Calu3 (cell line): Measurements from ENCODE around the gene PRPH. TPM values are rescaled to one million over a fixed set of nuclear protein-coding genes. Genes with fewer than 3 reads are reported as not detected.

Experiments used
- BruUV-seq: library from RNA; stranded (reverse); fragments of 400-500 nt; replicated peaks from 2 replicates; lab custom pipeline; 2021; lab: Mats Ljungman, UMichigan
- CTCF ChIA-PET: fragments of 300-600 bp; sonication (Branson Sonifier 250); formaldehyde crosslinking; loops from one replicate; lab custom pipeline; 2022; ENCODE audit warnings: antibody characterized with exemption; lab: Charles Lee
- DNase-seq: peaks from one replicate; pipeline ENCODE4 v3.0.0; 2022
- H3K27ac Mint-ChIP-seq: one replicate; pipeline ENCODE4 v1.8.0; 2022; ENCODE audit warnings: mixed read lengths; ENCODE audit not compliant: unreplicated experiment
- H3K27me3 Mint-ChIP-seq: one replicate; pipeline ENCODE4 v1.8.0; 2022; ENCODE audit warnings: mixed read lengths; ENCODE audit not compliant: unreplicated experiment
- H3K36me3 Mint-ChIP-seq: one replicate; pipeline ENCODE4 v1.8.0; 2022; ENCODE audit warnings: mild to moderate bottlenecking, moderate library complexity, mixed read lengths; ENCODE audit not compliant: insufficient read depth, unreplicated experiment
- H3K4me1 Mint-ChIP-seq: one replicate; pipeline ENCODE4 v1.8.0; 2022; ENCODE audit warnings: mild to moderate bottlenecking, low read depth, mixed read lengths; ENCODE audit not compliant: unreplicated experiment
- H3K4me3 Mint-ChIP-seq: one replicate; pipeline ENCODE4 v1.8.0; 2022; ENCODE audit warnings: mild to moderate bottlenecking, low read depth, moderate library complexity, mixed read lengths; ENCODE audit not compliant: unreplicated experiment
- H3K9me3 Mint-ChIP-seq: one replicate; pipeline ENCODE4 v1.8.0; 2022; ENCODE audit warnings: low read depth, mixed read lengths; ENCODE audit not compliant: unreplicated experiment
- CTCF ChIP-seq: fragments of 200-600 bp; IDR thresholded peaks from one replicate; pipeline ENCODE4 v1.8.0; 2022; ENCODE audit warnings: antibody characterized with exemption; ENCODE audit not compliant: unreplicated experiment
- intact Hi-C: fragments of 100-400 bp; cut with micrococcal nuclease; formaldehyde crosslinking; loops from one replicate; pipeline ENCODE4 v1.10.0; 2022; ENCODE audit not compliant: unreplicated experiment
- total RNA-seq: library from RNA; stranded (reverse); gene quantifications from 2 replicates; pipeline ENCODE4 v1.2.3, GENCODE V29; 2022

Gene PRPH
- total RNA-seq, 1 experiment from 2014 or later, result not detected

DNA sequence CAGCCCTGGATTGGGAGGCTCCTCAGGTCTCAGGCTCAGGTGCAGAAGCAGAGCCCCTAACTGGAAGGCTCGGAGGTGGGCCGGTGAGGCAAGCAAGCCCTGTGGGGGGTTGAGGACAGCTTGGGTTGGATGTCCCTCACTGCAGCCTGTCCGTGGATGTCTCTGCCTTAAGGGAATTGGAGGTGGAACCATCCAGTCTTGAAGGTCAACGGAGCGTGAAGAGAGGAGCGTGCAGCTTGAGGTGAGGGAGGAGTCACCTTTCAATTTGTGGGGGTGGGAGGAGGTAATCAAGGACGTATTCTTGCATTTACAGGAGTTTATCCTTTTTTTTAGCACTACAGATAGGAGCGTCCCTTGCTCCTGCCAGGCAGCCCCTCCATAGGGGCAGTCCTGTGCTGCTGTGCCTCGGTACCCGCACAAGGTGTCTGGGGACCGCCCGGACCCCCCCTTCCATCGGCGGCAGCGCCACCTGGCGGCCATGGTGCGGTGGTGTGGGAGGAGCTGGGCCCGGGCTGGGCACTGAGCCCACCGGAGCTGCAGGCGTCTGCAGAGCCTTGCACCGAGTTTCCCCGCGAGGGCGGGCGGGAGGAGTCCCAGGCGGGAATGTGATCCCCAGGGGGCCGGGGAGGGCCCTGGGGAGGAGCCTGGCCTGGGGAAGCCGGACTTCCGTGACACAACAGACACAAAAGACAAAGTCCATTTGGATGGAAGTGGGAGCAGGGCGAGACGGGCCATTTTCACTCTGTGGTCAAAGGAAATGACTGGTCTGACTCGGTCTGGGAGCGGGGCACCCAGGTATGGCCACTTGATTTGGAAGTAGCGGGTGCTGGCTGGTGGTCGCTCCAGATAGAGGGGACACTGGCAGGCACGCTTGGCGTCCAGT lies 52.6 kb downstream of the PRPH start:
- Mint-ChIP-seq H3K27ac (peak overlapping the region; percentile 69), H3K27me3 (peaks cover 43% of the 10 kb centered on the region), H3K4me3 (peak overlapping the region; percentile 72), H3K9me3 (no peaks in the 10 kb centered on the region), H3K4me1 (peaks cover 24% of the 10 kb centered on the region), H3K36me3 (peaks cover 20% of the 10 kb centered on the region)
- CTCF ChIA-PET, result interaction anchor here (0.6 to 2.0 kb wide), 16 partner anchors 11 to 233 kb away, joined by 3 to 17 read pairs (median 6); partner anchors contain the start of genes C1QL4, SPATS2 and TROAP
- peak; percentile 89 for DNase-seq
- peak; percentile 86 for TF ChIP-seq CTCF
- intact Hi-C loops, result no loop called here
- BruUV-seq, result no TSS peak

Other genes with a start within 250 kb of the PRPH start
- 72.9 and 79.7 TPM in 2 replicates for gene KMT2D, start 234.4 kb upstream of the PRPH start, total RNA-seq
- gene RHEBL1, start 225.2 kb upstream of the PRPH start, total RNA-seq, result 2.0 and 2.6 TPM in 2 replicates
- gene DHH, start 200.3 kb upstream of the PRPH start, total RNA-seq, result not detected in 2 replicates
- gene LMBR1L, start 184.3 kb upstream of the PRPH start, total RNA-seq, result 23.3 and 26.4 TPM in 2 replicates
- 690 and 793 TPM in 2 replicates for gene TUBA1B, start 163.8 kb upstream of the PRPH start, total RNA-seq
- gene TUBA1A, start 106.1 kb upstream of the PRPH start, total RNA-seq, result 9.2 and 11.5 TPM in 2 replicates
- gene TUBA1C, start 30.1 kb upstream of the PRPH start, total RNA-seq, result 469 and 472 TPM in 2 replicates
- 38.5 and 49.8 TPM in 2 replicates for gene TROAP, start 28.1 kb downstream of the PRPH start, total RNA-seq
- not detected in 2 replicates for gene C1QL4, start 42.0 kb downstream of the PRPH start, total RNA-seq
- 9.6 and 15.7 TPM in 2 replicates for gene DNAJC22, start 51.7 kb downstream of the PRPH start, total RNA-seq
- 23.0 and 23.2 TPM in 2 replicates for gene SPATS2, start 72.3 kb downstream of the PRPH start, total RNA-seq
- gene KCNH3, start 243.9 kb downstream of the PRPH start, total RNA-seq, result 0.59 and 2.8 TPM in 2 replicates